Measurements from ENCODE around the gene STEAP4. TPM values are rescaled to one million over a fixed set of nuclear protein-coding genes. Genes with fewer than 3 reads are reported as not detected.

Gene STEAP4
- total and polyA plus RNA-seq, 4 donors, result 3.7 to 43.8 (median 12.8) TPM

DNA sequence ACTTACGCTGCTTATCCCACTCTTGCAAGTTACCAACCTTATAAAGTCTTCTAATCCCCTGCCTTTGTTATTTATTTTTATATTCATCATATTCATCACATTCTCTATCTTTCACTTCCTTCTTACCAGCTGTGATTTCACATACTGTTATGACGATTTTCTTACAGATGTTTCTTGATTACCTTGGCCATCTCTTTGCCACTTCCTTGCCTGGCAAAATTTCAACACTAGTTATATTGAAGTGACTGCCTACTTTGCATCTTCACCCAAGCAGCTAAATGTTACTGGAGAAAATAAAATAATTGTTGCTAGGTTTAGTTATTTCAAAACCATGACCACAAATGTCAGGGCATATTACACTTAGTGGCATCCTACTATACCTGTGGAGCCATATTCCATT is 8.8 kb upstream of the STEAP4 start:
- no peaks in the 10 kb centered on the region for H3K36me3 ChIP-seq (ENCODE audit: control insufficient read depth in 4 of 4, insufficient read depth in 3 of 4, low read depth in 1 of 4, low read length in 3 of 4)
- H3K9me3 ChIP-seq (ENCODE audit: control insufficient read depth in 4 of 4, low read length in 3 of 4), result no peaks in the 10 kb centered on the region
- no peak for DNase-seq (ENCODE audit: low spot score)
- WGBS, result 84% methylated on average over 2 of the region's 2 CpGs
- peaks cover 2 to 16% (median 7%) of the 10 kb centered on the region in 4 donors for H3K4me1 ChIP-seq (ENCODE audit: control insufficient read depth in 4 of 4, insufficient read depth in 4 of 4, low read length in 3 of 4)
- H3K27ac ChIP-seq (ENCODE audit: low read depth in 1 of 2, low read length in 2 of 2), result no peak overlapping the region
- H3K4me3 ChIP-seq (ENCODE audit: low read depth in 1 of 3, low read length in 3 of 3), result no peak overlapping the region
- no peak overlapping the region for H3K9ac ChIP-seq (ENCODE audit: low read depth in 1 of 2, low read length in 2 of 2)
- no peaks in the 10 kb centered on the region for H3K27me3 ChIP-seq (ENCODE audit: control insufficient read depth in 4 of 4, insufficient read depth in 4 of 4, low read length in 3 of 4)
- TF ChIP-seq FOXA2 (IDR thresholded peaks at IDR 0.05) (no peak), JUND (IDR thresholded peaks at IDR 0.05) (no peak), NR2F2 (IDR thresholded peaks at IDR 0.05) (no peak)

DNA sequence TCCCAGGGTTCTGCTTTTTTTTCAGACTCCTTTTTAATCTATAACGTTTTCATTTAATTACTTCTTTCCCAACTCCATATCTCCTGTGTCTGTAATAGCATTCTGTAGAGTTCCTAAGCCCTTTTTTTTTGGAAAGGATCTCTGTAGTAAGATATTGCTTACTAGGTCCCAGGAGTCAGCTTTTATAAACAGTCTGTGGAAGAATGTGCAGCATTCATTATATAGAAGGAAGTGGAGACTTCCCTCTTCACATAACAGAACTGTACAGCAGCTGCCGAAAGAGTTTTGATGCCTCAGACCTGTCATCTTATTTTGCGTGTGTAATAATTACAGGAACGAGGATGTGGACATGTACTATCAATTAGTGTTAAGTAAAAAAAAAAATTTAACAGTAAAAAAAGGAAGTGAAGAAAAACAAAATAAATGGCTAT is 7.4 kb upstream of the STEAP4 start:
- Histone ChIP-seq H3K27me3 (ENCODE audit: control insufficient read depth in 4 of 4, insufficient read depth in 4 of 4, low read length in 3 of 4) (no peaks in the 10 kb centered on the region), H3K36me3 (ENCODE audit: control insufficient read depth in 4 of 4, insufficient read depth in 3 of 4, low read depth in 1 of 4, low read length in 3 of 4) (no peaks in the 10 kb centered on the region), H3K9ac (ENCODE audit: low read depth in 1 of 2, low read length in 2 of 2) (no peak overlapping the region), H3K9me3 (ENCODE audit: control insufficient read depth in 4 of 4, low read length in 3 of 4) (no peaks in the 10 kb centered on the region), H3K27ac (ENCODE audit: low read depth in 1 of 2, low read length in 2 of 2) (no peak overlapping the region), H3K4me1 (ENCODE audit: control insufficient read depth in 4 of 4, insufficient read depth in 4 of 4, low read length in 3 of 4) (peaks cover 2 to 16% (median 7%) of the 10 kb centered on the region in 4 donors), H3K4me3 (ENCODE audit: low read depth in 1 of 3, low read length in 3 of 3) (no peak overlapping the region)
- WGBS, result 57% methylated on average over 4 of the region's 4 CpGs
- no peak for DNase-seq (ENCODE audit: low spot score)
- TF ChIP-seq, protein P1, sequence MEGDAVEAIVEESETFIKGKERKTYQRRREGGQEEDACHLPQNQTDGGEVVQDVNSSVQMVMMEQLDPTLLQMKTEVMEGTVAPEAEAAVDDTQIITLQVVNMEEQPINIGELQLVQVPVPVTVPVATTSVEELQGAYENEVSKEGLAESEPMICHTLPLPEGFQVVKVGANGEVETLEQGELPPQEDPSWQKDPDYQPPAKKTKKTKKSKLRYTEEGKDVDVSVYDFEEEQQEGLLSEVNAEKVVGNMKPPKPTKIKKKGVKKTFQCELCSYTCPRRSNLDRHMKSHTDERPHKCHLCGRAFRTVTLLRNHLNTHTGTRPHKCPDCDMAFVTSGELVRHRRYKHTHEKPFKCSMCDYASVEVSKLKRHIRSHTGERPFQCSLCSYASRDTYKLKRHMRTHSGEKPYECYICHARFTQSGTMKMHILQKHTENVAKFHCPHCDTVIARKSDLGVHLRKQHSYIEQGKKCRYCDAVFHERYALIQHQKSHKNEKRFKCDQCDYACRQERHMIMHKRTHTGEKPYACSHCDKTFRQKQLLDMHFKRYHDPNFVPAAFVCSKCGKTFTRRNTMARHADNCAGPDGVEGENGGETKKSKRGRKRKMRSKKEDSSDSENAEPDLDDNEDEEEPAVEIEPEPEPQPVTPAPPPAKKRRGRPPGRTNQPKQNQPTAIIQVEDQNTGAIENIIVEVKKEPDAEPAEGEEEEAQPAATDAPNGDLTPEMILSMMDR (IDR thresholded peaks at IDR 0.05; ENCODE audit: low read depth, low read length, missing input control), result no peak
- peak; percentile 61 for TF ChIP-seq NR2F2 (IDR thresholded peaks at IDR 0.05)

DNA sequence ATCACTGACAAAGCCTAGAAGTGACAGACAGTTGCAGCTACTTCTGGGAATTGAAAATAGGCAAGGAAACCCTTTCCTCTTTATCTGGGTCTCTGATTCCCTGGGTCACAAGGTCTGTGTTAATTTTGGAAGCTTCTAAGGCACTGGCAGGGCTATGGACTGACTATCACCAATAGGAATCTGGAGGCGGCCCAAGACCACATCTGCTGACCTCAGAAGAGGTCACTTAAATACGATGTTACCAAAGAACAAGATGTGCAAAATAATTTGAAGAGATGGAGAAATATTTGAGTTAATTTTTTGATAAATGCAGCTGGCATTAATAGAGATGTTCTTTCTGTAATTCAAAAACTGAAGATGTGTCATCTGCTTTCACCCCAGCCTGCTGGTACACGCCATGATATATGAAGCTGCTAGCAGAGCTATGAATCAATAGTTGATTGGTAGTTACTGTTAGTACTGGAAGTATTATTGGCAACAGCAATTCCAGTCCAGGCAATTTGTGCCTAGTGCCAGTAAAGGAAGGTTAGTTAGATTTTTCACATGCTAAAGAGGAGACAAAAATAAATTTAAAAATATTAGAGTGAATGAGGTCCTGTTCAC is 5.5 kb upstream of the STEAP4 start:
- Histone ChIP-seq H3K9ac (ENCODE audit: low read depth in 1 of 2, low read length in 2 of 2) (no peak overlapping the region), H3K4me3 (ENCODE audit: low read depth in 1 of 3, low read length in 3 of 3) (no peak overlapping the region), H3K36me3 (ENCODE audit: control insufficient read depth in 4 of 4, insufficient read depth in 3 of 4, low read depth in 1 of 4, low read length in 3 of 4) (no peaks in the 10 kb centered on the region), H3K27ac (ENCODE audit: low read depth in 1 of 2, low read length in 2 of 2) (peak overlapping the region; percentile 33 to 58), H3K27me3 (ENCODE audit: control insufficient read depth in 4 of 4, insufficient read depth in 4 of 4, low read length in 3 of 4) (peaks cover 0 to 2% (median 0%) of the 10 kb centered on the region in 4 donors), H3K4me1 (ENCODE audit: control insufficient read depth in 4 of 4, insufficient read depth in 4 of 4, low read length in 3 of 4) (peaks cover 2 to 17% (median 7%) of the 10 kb centered on the region in 4 donors), H3K9me3 (ENCODE audit: control insufficient read depth in 4 of 4, low read length in 3 of 4) (no peaks in the 10 kb centered on the region)
- DNase-seq (ENCODE audit: low spot score), result no peak
- WGBS, result 46% methylated on average over 3 of the region's 3 CpGs
- no peak for TF ChIP-seq FOXA2 (IDR thresholded peaks at IDR 0.05)
- TF ChIP-seq, protein P2, sequence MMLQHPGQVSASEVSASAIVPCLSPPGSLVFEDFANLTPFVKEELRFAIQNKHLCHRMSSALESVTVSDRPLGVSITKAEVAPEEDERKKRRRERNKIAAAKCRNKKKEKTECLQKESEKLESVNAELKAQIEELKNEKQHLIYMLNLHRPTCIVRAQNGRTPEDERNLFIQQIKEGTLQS (IDR thresholded peaks at IDR 0.05), result no peak
- peak; percentile 37 for TF ChIP-seq SP1 (IDR thresholded peaks at IDR 0.05)
- peak in 1 of 2 donors; percentile 27 for TF ChIP-seq RXRA (IDR thresholded peaks at IDR 0.05)
- TF ChIP-seq, protein P3, sequence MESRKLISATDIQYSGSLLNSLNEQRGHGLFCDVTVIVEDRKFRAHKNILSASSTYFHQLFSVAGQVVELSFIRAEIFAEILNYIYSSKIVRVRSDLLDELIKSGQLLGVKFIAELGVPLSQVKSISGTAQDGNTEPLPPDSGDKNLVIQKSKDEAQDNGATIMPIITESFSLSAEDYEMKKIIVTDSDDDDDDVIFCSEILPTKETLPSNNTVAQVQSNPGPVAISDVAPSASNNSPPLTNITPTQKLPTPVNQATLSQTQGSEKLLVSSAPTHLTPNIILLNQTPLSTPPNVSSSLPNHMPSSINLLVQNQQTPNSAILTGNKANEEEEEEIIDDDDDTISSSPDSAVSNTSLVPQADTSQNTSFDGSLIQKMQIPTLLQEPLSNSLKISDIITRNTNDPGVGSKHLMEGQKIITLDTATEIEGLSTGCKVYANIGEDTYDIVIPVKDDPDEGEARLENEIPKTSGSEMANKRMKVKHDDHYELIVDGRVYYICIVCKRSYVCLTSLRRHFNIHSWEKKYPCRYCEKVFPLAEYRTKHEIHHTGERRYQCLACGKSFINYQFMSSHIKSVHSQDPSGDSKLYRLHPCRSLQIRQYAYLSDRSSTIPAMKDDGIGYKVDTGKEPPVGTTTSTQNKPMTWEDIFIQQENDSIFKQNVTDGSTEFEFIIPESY (IDR thresholded peaks at IDR 0.05), result no peak
- TF ChIP-seq JUND (IDR thresholded peaks at IDR 0.05), result no peak
- TF ChIP-seq, protein P1 (IDR thresholded peaks at IDR 0.05; ENCODE audit: low read depth, low read length, missing input control), result no peak
- peak; percentile 89 for TF ChIP-seq NR2F2 (IDR thresholded peaks at IDR 0.05)

Measured in liver (tissue), 9 donors.